ENCODE data around the gene CALCR.

DNA sequence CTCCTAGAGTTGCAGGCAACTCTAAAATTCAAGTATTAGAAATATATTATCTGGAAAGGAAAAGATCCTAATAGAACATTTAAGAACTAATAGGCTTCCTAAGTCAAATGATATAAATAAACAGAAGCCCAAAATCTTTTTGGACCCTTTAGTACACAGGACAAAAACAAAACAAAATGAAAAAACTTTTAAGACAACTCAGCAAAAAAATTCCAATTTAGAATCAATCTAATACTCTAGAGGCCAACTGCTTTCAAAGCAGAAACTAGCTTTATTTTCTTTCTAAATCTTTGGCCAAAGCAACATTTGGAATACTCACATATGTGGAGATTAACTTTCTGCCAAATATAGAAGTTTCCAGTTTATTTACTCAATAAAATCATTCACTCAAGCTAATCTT, 65.2 kb downstream of the CALCR start:
- no peak for TF ChIP-seq SNAI2 (CRISPR knock-in tag; IDR thresholded peaks at IDR 0.05)
- no peak for TF ChIP-seq ZC3H10 (CRISPR knock-in tag; IDR thresholded peaks at IDR 0.05)
- TF ChIP-seq RARB (CRISPR knock-in tag; IDR thresholded peaks at IDR 0.05): no peak
- no peak for TF ChIP-seq ZFP3 (CRISPR knock-in tag; IDR thresholded peaks at IDR 0.05)
- TF ChIP-seq, protein P1, sequence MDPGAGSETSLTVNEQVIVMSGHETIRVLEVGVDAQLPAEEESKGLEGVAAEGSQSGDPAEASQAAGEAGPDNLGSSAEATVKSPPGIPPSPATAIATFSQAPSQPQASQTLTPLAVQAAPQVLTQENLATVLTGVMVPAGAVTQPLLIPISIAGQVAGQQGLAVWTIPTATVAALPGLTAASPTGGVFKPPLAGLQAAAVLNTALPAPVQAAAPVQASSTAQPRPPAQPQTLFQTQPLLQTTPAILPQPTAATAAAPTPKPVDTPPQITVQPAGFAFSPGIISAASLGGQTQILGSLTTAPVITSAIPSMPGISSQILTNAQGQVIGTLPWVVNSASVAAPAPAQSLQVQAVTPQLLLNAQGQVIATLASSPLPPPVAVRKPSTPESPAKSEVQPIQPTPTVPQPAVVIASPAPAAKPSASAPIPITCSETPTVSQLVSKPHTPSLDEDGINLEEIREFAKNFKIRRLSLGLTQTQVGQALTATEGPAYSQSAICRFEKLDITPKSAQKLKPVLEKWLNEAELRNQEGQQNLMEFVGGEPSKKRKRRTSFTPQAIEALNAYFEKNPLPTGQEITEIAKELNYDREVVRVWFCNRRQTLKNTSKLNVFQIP (CRISPR knock-in tag; IDR thresholded peaks at IDR 0.05; ENCODE audit: borderline replicate concordance, low read depth): no peak
- no peak for TF ChIP-seq ZFP30 (CRISPR knock-in tag; IDR thresholded peaks at IDR 0.05)
- no peak for TF ChIP-seq TOX (CRISPR knock-in tag; IDR thresholded peaks at IDR 0.05; ENCODE audit: borderline replicate concordance)
- TF ChIP-seq CSDC2 (CRISPR knock-in tag; IDR thresholded peaks at IDR 0.05): no peak
- TF ChIP-seq, protein P2, sequence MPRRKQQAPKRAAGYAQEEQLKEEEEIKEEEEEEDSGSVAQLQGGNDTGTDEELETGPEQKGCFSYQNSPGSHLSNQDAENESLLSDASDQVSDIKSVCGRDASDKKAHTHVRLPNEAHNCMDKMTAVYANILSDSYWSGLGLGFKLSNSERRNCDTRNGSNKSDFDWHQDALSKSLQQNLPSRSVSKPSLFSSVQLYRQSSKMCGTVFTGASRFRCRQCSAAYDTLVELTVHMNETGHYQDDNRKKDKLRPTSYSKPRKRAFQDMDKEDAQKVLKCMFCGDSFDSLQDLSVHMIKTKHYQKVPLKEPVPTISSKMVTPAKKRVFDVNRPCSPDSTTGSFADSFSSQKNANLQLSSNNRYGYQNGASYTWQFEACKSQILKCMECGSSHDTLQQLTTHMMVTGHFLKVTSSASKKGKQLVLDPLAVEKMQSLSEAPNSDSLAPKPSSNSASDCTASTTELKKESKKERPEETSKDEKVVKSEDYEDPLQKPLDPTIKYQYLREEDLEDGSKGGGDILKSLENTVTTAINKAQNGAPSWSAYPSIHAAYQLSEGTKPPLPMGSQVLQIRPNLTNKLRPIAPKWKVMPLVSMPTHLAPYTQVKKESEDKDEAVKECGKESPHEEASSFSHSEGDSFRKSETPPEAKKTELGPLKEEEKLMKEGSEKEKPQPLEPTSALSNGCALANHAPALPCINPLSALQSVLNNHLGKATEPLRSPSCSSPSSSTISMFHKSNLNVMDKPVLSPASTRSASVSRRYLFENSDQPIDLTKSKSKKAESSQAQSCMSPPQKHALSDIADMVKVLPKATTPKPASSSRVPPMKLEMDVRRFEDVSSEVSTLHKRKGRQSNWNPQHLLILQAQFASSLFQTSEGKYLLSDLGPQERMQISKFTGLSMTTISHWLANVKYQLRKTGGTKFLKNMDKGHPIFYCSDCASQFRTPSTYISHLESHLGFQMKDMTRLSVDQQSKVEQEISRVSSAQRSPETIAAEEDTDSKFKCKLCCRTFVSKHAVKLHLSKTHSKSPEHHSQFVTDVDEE (CRISPR knock-in tag; IDR thresholded peaks at IDR 0.05): no peak
